NCI-H748 (cell line): ENCODE data around the gene LCN15.
"Not testable (repeated sequence)": the region's sequence is repeated elsewhere in the genome, so short reads cannot be mapped to it uniquely, and the experiment has no call there.

Experiments used
- DNase-seq: peaks from one replicate; lab custom pipeline; 2025; ENCODE audit not compliant: unreplicated experiment; lab: John Stamatoyannopoulos, UW

Gene LCN15

DNA sequence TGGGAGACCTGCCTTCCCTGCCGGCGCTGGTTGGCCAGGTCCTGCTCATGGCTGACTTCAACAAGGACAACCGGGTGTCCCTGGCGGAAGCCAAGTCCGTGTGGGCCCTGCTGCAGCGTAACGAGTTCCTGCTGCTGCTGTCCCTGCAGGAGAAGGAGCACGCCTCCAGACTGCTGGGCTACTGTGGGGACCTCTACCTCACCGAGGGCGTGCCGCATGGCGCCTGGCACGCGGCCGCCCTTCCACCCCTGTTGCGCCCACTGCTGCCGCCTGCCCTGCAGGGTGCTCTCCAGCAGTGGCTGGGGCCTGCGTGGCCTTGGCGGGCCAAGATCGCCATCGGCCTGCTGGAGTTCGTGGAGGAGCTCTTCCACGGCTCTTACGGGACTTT lies 41.4 kb downstream of the LCN15 start:
- DNase-seq = no peak

DNA sequence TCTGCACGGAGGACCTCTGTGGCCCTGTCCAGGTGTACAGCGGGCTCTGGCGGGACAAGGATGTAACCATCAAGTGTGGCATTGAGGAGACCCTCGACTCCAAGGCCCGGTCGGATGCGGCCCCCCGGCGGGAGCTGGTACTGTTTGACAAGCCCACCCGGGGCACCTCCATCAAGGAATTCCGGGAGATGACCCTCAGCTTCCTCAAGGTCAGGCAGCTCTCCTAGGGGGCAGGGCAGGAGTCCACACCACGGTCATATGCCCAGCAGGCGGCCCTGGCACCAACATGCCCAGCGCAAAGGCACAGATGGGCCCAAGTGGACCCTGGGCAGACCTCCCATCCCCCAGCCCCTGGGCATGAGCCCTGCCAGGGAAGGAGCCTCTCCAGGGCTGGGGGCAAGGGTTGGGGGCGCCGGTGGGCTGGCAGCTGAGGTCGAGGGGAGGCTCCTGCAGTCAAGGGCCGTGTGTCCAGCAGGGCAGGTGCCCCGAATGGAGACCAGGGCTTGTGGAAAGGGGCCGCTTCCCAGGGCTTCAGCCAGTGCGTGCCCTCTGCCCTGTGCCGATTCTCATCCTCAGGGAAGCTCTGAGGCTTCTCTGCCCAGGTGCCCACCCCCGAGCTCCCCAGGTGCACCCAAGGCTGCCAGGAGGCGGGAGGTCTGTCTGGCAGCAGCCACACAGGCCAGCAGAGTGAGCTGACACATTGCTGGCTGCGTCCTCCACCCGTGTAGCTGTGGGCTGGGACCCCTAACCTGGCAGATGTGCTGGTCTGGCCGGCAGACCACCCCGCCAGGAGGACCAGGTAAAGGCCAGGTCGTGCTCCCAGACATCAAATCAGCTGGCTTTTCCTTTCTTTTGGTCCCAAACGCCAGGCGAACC lies 42.0 kb downstream of the LCN15 start:
- no peak for DNase-seq

DNA sequence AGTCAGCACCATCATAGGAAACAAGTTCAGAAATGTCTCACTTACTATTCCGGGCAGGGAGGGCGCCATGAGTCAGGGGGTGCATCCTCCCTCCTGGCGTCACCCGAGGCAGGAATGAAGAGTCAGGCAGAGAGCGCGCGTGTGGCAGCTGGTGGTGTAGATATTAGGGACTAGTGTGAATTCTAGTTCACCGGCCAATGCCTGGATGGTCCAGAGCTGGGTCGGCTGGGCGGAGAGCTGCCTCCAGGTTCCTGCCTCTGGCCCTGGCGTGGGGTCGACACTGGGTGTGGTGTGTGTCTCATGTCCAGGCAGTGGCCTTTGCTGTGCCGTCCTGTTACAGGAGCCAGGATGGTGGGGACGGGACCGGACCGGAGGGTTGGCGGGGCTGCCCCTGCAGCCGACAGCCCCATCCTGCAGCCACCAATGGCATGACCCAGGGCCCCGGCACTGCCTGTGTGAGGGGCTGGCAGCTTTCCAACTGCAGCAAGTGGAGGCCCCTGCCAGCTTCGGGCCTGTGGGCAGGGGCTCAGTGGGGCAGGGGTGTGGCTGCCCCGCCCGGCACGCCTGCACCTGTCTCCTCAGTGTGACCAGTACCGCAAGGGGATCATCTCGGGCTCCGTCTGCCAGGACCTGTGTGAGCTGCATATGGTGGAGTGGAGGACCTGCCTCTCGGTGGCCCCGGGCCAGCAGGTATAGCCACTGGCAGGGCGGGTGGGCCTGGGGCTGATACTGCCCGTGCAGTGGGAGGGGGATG lies 42.8 kb downstream of the LCN15 start:
- DNase-seq = peak; percentile 49

DNA sequence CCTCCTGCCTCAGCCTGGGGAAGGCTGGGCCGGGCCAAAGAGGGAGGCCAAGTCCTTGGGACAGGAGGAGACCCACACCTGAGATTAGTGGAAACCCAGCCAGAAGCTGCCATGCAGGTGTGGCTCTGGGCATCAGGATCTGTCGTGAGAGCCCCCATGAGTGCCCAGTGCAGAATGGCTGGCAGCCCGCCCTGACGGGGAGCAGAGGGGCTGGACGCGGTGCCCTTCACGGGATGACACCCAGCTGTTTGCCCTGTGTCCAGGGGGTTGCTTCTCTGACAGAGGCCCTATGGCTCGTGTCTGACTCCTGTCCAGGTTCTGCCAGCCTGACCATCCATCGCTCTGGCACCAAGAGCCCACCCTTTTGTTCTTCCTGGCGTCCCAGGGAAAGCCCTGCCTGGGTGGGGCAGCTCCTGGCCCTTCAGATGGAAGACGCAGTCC lies 43.4 kb downstream of the LCN15 start:
- DNase-seq = no peak

DNA sequence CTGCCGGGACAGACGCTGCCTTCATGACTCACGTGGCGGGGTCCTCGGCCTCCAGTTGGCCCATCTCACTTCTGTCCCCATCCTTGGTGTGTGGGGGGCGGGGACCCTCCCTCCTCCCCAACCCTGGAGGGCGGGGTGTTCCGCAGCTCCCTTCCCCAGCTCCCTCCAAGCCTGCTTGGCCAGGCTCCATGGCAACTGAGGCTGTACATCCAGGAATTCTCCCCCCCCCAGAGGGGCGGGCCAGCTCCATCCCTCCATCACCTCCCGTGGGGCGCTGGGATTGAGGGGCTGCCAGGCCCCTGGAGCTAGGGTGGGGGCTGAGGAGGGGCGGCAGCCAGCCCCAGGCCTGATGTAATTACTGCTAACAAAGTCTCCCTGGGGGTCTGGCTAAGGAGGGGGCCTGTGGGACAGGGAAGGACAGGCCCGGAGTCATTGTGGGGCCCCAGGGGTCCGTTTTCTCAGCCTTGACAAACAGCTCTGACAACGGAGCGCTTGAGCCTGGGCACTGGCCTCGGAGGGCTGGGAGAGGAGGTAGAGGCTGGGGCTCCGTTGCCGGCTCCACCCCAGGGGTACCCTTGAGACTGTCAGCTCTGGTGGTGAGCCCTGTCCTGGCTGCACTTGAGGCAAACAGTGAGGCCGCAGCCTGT lies 43.9 kb downstream of the LCN15 start:
- no peak for DNase-seq

GRCh38 chr9:136719195-136719880 lies 45.0 kb downstream of the LCN15 start:
- DNase-seq = no peak

DNA sequence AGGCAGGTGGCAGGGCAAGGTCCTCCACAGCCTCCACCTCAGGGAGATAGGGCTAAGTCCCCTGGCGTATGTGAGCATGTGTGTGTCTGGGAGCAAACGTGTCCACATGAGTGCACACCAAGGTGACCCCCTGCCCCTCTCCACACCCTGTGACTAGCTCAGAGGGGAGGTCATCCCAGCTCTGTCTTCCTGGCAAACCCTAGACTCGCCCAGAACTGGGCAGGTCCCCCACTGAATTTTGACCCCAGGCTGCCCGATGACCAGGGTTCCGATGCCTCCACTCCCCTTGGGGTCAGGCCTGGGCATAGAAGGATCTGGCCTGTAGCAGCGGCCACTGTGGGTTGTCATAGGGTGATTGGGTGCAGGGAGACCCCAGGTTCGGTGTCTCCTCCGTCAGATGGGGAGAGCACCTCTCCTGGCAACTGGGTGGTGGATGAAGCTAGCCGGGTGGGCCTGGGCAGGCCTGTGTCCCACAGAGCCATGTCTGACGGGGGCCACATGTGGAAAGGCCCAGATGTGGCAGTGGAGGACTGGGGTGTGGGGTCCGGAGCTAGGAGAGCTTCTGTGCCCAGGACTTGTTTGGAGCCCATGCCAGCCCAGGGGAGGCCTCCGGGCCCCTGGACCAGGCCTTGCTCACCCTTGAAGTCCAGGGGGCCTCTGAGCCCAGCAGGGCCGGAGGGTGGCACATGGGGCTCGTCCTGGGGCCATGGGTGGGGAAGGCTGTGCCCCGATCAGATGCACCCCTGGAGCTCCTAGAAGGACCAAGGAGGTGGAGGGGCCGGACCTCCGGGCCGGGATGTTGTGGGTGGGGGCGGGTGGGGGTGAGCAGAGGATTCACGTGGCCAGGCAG lies 45.7 kb downstream of the LCN15 start:
- DNase-seq = no peak

GRCh38 chr9:136717399-136717798 lies 46.9 kb downstream of the LCN15 start:
- no peak for DNase-seq

- no peak for DNase-seq
These were observed 49.4 kb downstream of the LCN15 start for GRCh38 chr9:136714893-136715274.

- no peak for DNase-seq
These were observed 50.0 kb downstream of the LCN15 start for GRCh38 chr9:136714096-136714892.

DNA sequence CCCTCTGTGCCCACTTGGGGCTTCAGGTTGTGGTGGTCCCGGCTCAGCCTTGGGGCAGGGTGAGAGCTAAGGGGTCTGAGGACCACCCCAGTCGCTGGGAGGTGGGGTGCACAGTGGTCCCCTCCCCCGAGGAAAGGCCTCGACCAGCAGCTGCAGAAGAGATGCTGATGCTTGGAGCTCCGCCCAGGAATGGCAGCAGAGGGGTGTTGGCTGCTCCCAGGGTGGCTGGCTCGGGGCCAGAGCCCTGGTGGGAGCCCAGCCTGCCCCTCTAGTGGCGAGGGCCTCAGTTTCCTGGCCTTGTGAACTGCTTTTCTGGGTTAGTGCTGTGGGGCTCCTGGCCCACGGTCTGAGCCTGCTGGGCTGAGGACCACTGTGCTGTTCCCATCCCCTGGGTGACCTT lies 50.8 kb downstream of the LCN15 start:
- DNase-seq = peak; percentile 30

GRCh38 chr9:136712690-136713544 lies 51.4 kb downstream of the LCN15 start:
- no peak for DNase-seq

GRCh38 chr9:136711751-136712689 lies 52.3 kb downstream of the LCN15 start, which contains the start of gene DIPK1B:
Gene DIPK1B, plus strand, starts transcription at chr9:136712572. Its CDS starts 94 bp downstream, at chr9:136712666.
- DNase-seq = peak; percentile 79

- DNase-seq = not testable (repeated sequence)
These were observed 53.1 kb downstream of the LCN15 start for GRCh38 chr9:136711219-136711648.

DNA sequence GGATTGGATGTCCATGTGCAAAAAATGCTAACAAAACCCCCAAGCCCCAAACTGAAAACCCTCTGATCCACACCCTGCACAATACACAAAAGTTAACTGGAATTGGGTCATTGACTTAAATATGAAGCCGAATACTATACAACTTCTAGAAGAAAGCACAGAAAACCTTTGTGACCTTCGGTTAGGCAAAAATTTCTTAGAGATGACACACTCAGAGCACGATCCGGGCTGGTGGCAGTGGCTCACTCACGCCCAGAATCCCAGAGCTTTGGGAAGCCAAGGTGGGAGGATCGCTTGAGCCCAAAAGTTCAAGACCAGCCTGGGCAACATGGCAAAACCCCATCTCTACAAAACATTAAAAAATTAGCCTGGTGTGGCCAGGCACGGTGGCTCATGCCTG lies 53.8 kb downstream of the LCN15 start:
- no peak for DNase-seq
